ENCODE data around the gene MRPL10. TPM values are rescaled to one million over a fixed set of nuclear protein-coding genes. Genes with fewer than 3 reads are reported as not detected.

Gene MRPL10
- total and polyA plus RNA-seq, 2 of the 8 experiments (the other 6 are each of a cell fraction or from before 2014, with no cell fraction given) = 85.3 to 214 TPM

- TF ChIP-seq CHD7 (IDR thresholded peaks at IDR 0.05; ENCODE audit: insufficient replicate concordance, low read length) = no peak
- TF ChIP-seq E2F6 (IDR thresholded peaks at IDR 0.05) = no peak
- no peak for TF ChIP-seq TBP (IDR thresholded peaks at IDR 0.05; ENCODE audit: low read depth, low read length)
- TF ChIP-seq HDAC2 (IDR thresholded peaks at IDR 0.05; ENCODE audit: borderline replicate concordance in 1 of 2, low read depth in 2 of 2, low read length in 2 of 2) = no peak
- TF ChIP-seq TAF1 (IDR thresholded peaks at IDR 0.05; ENCODE audit: low read depth, low read length) = no peak
- no peak for TF ChIP-seq SUZ12 (IDR thresholded peaks at IDR 0.05; ENCODE audit: low read length)
- no peak for TF ChIP-seq SAP30 (IDR thresholded peaks at IDR 0.05; ENCODE audit: insufficient read depth, insufficient replicate concordance, low read length)
- no peak for TF ChIP-seq FOSL1 (IDR thresholded peaks at IDR 0.05; ENCODE audit: insufficient read depth, low read depth, low read length)
- TF ChIP-seq BRCA1 (IDR thresholded peaks at IDR 0.05; ENCODE audit: low read depth, low read length) = no peak
- no peak for TF ChIP-seq ASH2L (IDR thresholded peaks at IDR 0.05; ENCODE audit: low read length)
- TF ChIP-seq CTBP2 (IDR thresholded peaks at IDR 0.05; ENCODE audit: borderline replicate concordance, insufficient read depth, insufficient read length, low read length) = no peak
These were observed 7.3 kb upstream of the MRPL10 start (continued) for GRCh38 chr17:47838636-47839035.

All from H1 (cell line).